AG10803 (cell line): Measurements from ENCODE around the gene TP53TG5.
"Not testable (repeated sequence)": the region's sequence is repeated elsewhere in the genome, so short reads cannot be mapped to it uniquely, and the experiment has no call there.

Source experiments
- DNase-seq: peaks from one replicate; pipeline ENCODE4 v3.0.0; 2010; ENCODE audit warnings: low read depth
- H3K4me3 ChIP-seq: 2 replicates; pipeline ENCODE4 v1.5.1; 2011; ENCODE audit warnings: mild to moderate bottlenecking, low read length, control low read depth
- TF ChIP-seq, protein P1 (sequence below): conservative IDR thresholded peaks from 2 replicates; pipeline ENCODE4 v1.5.1; 2011; ENCODE audit warnings: mild to moderate bottlenecking, low read length, control low read depth, inconsistent platforms

The TP53TG5 gene

DNA sequence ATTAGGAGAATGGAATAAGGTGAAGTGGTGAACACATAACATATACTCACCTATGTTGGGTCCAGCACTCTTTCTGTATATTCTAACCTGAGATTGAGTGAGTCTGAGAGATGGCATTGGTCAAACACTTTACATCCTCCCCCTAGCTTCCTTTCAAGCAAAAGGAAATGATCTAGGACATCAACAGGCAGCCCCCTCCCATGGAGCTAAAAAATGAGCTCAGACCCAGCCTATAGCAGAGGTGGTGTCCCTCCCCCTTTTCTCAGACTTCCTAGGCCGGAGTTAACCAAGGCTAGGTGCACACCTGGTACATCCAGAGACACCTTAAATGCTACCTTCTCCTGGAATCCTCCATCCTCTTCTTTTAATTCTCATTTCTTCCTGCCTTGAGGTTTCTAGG is 24.4 kb downstream of the TP53TG5 start:
- TF ChIP-seq, protein P1, sequence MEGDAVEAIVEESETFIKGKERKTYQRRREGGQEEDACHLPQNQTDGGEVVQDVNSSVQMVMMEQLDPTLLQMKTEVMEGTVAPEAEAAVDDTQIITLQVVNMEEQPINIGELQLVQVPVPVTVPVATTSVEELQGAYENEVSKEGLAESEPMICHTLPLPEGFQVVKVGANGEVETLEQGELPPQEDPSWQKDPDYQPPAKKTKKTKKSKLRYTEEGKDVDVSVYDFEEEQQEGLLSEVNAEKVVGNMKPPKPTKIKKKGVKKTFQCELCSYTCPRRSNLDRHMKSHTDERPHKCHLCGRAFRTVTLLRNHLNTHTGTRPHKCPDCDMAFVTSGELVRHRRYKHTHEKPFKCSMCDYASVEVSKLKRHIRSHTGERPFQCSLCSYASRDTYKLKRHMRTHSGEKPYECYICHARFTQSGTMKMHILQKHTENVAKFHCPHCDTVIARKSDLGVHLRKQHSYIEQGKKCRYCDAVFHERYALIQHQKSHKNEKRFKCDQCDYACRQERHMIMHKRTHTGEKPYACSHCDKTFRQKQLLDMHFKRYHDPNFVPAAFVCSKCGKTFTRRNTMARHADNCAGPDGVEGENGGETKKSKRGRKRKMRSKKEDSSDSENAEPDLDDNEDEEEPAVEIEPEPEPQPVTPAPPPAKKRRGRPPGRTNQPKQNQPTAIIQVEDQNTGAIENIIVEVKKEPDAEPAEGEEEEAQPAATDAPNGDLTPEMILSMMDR = no peak
- no peak overlapping the region for H3K4me3 ChIP-seq
- no peak for DNase-seq

DNA sequence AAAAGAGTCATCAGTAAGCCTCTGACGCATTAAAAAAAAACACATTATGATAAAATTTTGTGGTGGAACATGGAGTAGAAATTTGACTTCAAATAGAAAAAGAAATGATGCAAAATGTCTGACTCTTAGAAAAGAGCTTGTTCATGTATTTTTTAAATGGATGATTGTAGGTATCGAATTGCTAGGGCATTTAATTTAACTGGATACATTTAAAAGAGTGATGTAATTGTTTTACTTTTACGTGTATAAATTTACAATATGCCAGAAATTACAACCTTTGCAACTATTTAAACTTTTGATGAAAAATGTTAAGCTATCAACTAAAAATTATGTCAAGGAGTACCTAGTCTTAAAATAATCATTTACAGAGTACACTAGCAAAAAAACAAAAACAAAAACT is 25.4 kb downstream of the TP53TG5 start:
- H3K4me3 ChIP-seq = no peak overlapping the region
- TF ChIP-seq, protein P1 = no peak
- DNase-seq = no peak

DNA sequence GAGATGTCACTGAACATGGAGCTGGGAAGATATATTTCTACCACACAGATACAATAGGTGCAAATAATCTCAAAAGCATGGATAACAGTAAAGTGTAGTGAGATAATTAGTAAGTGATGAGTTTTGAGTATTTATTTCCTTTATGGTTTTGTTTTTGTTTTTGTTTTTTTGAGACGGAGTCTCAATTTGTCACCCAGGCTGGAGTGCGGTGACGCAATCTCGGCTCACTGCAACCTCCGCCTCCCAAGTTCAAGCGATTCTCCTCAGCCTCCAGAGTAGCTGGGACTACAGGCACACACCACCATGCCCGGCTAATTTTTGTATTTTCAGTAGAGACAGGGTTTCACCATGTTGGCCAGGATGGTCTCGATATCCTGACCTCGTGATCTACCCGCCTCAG is 27.3 kb downstream of the TP53TG5 start:
- DNase-seq, H3K4me3 ChIP-seq: not testable (repeated sequence)

DNA sequence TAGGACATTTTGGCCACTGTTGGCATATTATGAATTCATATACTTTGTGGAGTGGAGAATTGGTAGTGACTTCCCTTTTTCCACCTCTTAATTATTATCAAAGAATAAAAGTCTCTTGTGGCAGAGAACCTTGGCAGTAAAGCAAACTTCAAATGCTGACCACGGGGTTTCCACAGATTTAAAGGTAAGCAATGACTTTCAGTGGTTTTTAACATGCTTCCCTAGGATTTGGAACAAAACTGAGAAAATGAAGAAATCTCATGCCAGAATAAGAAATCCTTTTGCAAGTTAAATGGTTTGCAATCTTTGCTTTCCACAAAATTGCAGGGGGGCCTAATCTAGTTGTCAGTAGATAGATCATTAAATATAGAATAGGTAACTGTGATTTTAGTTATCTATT is 27.9 kb downstream of the TP53TG5 start:
- no peak overlapping the region for H3K4me3 ChIP-seq
- TF ChIP-seq, protein P1 = no peak
- peak; percentile 58 for DNase-seq

DNA sequence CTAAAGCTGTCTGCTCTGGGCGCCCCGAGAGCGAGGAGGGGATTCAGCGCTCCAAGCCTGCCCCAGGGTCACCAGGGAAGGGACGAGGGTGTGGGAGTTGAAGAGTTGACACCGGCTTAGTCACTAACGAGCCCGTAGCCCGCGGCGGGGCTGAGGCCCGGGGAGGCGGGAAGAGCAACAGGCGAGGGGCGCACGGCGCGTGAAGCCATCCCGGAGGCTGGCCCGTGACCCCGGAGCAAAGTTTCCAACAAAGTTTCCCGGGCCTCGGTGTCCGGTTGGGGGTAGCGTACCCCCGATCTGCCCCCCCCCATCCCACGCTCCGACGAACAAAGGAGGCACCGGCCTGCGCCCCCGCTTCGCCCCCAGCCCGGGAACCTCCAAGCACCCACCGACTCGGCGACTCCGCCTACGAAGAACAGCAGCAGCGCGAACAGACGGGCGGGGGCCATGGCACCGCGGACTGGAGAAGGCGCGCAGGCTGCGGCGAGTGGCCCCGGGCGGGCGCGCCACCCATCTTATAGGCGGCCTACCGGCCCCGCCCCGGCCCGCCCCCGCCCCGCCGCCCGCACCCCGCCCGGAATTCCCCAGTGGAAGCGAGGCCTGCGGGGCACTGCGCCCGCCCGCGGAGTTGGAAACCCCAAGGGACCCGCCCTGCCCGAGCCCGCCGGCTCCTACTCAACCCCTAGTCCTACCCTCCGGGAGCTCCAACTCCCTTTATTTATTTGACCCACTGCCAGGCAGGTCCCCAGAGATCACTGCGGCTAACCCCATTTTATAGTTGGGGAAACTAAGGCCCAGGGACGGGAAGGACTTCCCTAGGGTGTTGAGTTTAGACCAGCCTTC is 30.0 kb downstream of the TP53TG5 start, which contains the start of gene SDC4:
SDC4 (minus strand) TSS at position 489 of the 843 bp plus-strand sequence; CDS start at position 449, 40 bp downstream.
- DNase-seq = peak; percentile 66
- peak within 1 kb of the TSS; percentile 97 for H3K4me3 ChIP-seq
- TF ChIP-seq, protein P1 = no peak

DNA sequence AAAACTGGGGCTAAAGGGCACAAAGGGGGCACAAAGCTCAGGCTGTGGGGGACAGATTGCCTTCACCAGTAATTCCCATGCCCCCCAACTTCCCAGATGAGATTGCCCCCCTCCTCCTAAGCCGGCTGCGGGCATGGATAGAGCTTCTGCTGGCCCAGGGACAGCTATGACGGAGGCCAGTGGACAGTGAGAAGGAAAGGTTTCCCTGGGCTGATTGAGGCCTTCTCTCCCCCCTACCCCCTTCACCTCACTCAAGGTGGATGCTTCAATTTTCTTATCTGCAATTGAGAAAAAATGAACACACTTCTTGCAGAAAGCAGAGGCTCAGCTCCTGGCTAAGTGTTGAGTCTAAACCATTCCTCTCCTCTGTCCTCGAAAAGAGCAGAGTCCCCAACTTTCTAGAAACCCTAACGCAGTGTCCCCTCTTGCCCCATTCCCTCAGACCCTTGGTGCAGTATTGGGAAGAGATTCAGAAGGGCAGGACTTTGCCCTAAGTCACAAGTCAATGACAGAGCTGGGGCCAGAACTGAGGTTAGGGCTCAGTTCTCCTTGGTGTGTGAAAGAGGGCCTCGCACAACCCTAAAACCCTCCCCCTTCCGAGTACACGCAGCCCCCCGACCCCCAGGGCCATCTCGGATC is 30.7 kb downstream of the TP53TG5 start:
- DNase-seq = no peak
- peak overlapping the region; percentile 97 for H3K4me3 ChIP-seq
- TF ChIP-seq, protein P1 = no peak

DNA sequence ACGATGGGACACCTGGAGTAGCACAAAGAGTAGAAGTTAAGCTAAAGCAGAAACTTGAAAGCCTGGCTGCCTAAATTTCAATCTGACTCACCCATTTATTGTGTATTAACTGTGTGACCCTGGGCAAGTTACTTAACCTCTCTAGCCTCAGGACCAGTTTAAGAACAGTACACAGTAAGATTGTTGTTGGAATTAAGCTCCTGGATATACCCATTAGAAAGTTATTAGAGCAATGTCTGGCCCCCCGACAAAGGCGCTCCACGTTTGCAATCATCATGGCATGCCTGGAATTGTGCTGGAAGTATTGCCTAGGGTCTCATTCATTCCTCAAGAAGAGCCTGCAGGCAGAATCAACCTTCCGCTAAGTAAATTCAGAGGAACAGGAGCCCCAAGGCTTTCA is 31.3 kb downstream of the TP53TG5 start:
- TF ChIP-seq, protein P1 = no peak
- peak overlapping the region; percentile 97 for H3K4me3 ChIP-seq
- no peak for DNase-seq
